Measurements from ENCODE around the gene MBTPS1.

DNA sequence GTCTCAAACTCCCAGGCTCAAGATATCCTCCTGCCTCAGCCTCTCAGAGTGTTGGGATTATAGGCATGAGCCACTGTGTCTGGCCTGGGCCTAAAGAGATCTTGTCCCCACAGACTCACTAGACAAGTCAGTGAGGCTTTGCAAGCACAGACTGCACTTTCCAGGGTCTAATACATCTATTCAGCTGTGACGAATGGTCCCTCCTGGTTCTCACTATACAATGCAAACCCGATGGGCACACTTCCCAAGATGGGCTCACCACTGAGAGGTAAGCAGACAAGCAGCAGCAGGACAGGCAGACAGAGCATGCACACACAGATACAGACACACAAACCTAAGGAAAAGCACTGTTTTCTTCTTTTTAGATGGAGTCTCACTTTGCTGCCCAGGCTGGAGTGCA is 8.8 kb downstream of the MBTPS1 start:
- TF ChIP-seq, protein P1, sequence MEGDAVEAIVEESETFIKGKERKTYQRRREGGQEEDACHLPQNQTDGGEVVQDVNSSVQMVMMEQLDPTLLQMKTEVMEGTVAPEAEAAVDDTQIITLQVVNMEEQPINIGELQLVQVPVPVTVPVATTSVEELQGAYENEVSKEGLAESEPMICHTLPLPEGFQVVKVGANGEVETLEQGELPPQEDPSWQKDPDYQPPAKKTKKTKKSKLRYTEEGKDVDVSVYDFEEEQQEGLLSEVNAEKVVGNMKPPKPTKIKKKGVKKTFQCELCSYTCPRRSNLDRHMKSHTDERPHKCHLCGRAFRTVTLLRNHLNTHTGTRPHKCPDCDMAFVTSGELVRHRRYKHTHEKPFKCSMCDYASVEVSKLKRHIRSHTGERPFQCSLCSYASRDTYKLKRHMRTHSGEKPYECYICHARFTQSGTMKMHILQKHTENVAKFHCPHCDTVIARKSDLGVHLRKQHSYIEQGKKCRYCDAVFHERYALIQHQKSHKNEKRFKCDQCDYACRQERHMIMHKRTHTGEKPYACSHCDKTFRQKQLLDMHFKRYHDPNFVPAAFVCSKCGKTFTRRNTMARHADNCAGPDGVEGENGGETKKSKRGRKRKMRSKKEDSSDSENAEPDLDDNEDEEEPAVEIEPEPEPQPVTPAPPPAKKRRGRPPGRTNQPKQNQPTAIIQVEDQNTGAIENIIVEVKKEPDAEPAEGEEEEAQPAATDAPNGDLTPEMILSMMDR (IDR thresholded peaks at IDR 0.05), result no peak
- TF ChIP-seq POLR2A (IDR thresholded peaks at IDR 0.05), result no peak
